OCI-LY3 (cell line): ENCODE data around the gene WWOX.

Experiments
- EZH2phosphoT487 ChIP-seq: fragments of 200-600 bp; shearing (Covaris generic); IDR thresholded peaks from 2 replicates; pipeline ENCODE4 v1.6.1; 2018; ENCODE audit warnings: antibody characterized with exemption, mixed run types, low read depth
- TF ChIP-seq, protein P1 (sequence below): fragments of 200-600, 300-600 bp; sonication (generic); IDR thresholded peaks from 2 replicates; pipeline ENCODE4 v1.5.1; 2014; ENCODE audit warnings: antibody characterized with exemption, low read length, low read depth

DNA sequence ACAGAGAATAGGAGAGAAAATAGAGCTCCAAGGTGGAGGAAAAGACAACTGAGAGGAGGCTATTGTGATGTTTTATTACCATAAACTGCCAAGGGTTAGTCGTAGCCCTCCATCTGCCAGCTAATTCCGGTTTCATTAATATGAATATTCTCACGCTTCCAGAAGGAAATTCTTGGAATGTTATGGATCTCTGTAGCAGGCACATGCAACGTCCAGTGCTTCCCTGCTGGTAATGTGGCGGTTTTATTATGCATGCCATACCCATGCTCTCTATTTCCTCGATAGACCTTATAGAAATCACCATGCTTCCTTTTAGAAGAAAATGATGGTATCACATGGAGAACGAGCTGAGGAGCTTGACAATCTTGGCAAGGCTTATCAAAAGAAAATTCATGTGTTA is 1037.5 kb downstream of the WWOX start:
- TF ChIP-seq, protein P1, sequence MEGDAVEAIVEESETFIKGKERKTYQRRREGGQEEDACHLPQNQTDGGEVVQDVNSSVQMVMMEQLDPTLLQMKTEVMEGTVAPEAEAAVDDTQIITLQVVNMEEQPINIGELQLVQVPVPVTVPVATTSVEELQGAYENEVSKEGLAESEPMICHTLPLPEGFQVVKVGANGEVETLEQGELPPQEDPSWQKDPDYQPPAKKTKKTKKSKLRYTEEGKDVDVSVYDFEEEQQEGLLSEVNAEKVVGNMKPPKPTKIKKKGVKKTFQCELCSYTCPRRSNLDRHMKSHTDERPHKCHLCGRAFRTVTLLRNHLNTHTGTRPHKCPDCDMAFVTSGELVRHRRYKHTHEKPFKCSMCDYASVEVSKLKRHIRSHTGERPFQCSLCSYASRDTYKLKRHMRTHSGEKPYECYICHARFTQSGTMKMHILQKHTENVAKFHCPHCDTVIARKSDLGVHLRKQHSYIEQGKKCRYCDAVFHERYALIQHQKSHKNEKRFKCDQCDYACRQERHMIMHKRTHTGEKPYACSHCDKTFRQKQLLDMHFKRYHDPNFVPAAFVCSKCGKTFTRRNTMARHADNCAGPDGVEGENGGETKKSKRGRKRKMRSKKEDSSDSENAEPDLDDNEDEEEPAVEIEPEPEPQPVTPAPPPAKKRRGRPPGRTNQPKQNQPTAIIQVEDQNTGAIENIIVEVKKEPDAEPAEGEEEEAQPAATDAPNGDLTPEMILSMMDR = no peak
- no peak for TF ChIP-seq EZH2phosphoT487
